ENCODE results near the gene TMEM81. TPM values are rescaled to one million over a fixed set of nuclear protein-coding genes. Genes with fewer than 3 reads are reported as not detected.
A peak's percentile ranks its signal among the peaks of the same experiment; 100 is the strongest.

TMEM81 gene
- total RNA-seq, 1 donor = 1.8 TPM

DNA sequence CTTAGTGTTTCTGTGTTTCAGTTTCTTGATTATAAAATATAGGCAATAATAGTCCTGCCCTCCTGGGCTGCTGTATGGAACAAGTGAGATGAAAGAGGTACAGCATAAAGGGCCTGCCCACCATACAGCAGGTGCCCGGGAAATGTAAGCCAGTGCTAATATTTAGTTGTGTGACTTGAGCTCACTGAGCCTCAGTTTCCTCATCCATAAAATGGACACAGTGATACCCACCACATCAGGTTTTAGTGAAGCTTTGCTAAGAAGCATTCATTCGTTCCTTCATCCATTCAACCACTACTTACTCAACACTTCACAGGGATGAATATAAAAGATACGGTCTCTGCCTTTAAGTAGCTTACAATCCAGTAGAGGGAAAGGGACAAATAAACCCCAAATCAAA, 21.4 kb downstream of the TMEM81 start:
- Histone ChIP-seq H3K36me3 (ENCODE audit: insufficient read depth, low read length) (no peaks in the 10 kb centered on the region), H3K27ac (ENCODE audit: low read depth, low read length) (no peak overlapping the region), H3K79me2 (ENCODE audit: insufficient read depth, low read length) (no peaks in the 10 kb centered on the region), H3K9me3 (ENCODE audit: low read depth, low read length) (no peaks in the 10 kb centered on the region), H2AFZ (ENCODE audit: low read length) (no peak overlapping the region), H3K4me2 (ENCODE audit: insufficient read depth, low read length) (no peak overlapping the region), H3K27me3 (ENCODE audit: insufficient read depth, low read length) (peaks cover 5% of the 10 kb centered on the region), H4K20me1 (ENCODE audit: insufficient read depth, low read length) (no peaks in the 10 kb centered on the region), H3K4me3 (ENCODE audit: insufficient read depth, low read length) (no peak overlapping the region), H3K4me1 (ENCODE audit: insufficient read depth, low read length) (no peaks in the 10 kb centered on the region)
- DNase-seq (ENCODE audit: insufficient read length, low spot score, missing footprints) = peak; percentile 56
- TF ChIP-seq, protein P1, sequence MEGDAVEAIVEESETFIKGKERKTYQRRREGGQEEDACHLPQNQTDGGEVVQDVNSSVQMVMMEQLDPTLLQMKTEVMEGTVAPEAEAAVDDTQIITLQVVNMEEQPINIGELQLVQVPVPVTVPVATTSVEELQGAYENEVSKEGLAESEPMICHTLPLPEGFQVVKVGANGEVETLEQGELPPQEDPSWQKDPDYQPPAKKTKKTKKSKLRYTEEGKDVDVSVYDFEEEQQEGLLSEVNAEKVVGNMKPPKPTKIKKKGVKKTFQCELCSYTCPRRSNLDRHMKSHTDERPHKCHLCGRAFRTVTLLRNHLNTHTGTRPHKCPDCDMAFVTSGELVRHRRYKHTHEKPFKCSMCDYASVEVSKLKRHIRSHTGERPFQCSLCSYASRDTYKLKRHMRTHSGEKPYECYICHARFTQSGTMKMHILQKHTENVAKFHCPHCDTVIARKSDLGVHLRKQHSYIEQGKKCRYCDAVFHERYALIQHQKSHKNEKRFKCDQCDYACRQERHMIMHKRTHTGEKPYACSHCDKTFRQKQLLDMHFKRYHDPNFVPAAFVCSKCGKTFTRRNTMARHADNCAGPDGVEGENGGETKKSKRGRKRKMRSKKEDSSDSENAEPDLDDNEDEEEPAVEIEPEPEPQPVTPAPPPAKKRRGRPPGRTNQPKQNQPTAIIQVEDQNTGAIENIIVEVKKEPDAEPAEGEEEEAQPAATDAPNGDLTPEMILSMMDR (IDR thresholded peaks at IDR 0.05; ENCODE audit: extremely low read depth, low read depth, low read length) = no peak

DNA sequence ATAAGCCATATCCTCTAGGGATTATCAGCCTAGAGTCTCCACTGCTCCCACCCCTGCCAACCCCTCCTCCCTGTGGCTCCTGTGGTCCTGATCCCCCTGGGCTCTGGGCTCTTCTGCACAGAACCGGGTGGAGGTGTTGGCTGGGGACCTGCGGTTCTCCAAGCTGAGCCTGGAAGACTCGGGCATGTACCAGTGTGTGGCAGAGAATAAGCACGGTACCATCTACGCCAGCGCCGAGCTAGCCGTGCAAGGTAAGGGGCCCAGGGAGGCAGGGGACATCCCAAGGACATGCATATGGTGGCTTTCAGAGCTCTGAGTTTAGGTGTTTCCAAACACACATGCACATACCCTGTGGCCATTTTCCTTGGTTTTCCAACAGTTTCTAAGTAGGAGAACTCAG, 21.9 kb downstream of the TMEM81 start:
- Histone ChIP-seq H3K9me3 (ENCODE audit: low read depth, low read length) (no peaks in the 10 kb centered on the region), H3K27ac (ENCODE audit: low read depth, low read length) (no peak overlapping the region), H3K27me3 (ENCODE audit: insufficient read depth, low read length) (peaks cover 5% of the 10 kb centered on the region), H3K36me3 (ENCODE audit: insufficient read depth, low read length) (no peaks in the 10 kb centered on the region), H3K4me3 (ENCODE audit: insufficient read depth, low read length) (no peak overlapping the region), H2AFZ (ENCODE audit: low read length) (no peak overlapping the region), H3K4me2 (ENCODE audit: insufficient read depth, low read length) (no peak overlapping the region), H3K4me1 (ENCODE audit: insufficient read depth, low read length) (no peaks in the 10 kb centered on the region), H4K20me1 (ENCODE audit: insufficient read depth, low read length) (no peaks in the 10 kb centered on the region), H3K79me2 (ENCODE audit: insufficient read depth, low read length) (no peaks in the 10 kb centered on the region)
- no peak for DNase-seq (ENCODE audit: insufficient read length, low spot score, missing footprints)
- TF ChIP-seq, protein P1 (IDR thresholded peaks at IDR 0.05; ENCODE audit: extremely low read depth, low read depth, low read length) = no peak

DNA sequence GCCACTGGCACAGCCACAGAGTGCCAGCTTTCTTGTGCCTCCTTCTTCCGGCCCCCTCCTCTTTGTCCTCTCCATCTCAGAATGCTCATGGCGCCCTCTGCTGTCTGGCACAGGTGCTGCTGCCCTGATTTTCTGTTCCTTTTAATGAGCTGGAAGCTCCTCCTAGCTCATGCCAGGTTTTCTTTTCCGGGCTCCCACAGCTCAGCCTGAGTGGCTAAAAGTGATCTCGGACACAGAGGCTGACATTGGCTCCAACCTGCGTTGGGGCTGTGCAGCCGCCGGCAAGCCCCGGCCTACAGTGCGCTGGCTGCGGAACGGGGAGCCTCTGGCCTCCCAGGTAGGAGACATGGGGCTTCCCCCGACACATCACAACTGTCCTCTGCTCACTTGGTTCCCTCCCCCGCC, 22.6 kb downstream of the TMEM81 start:
- H3K27me3 ChIP-seq (ENCODE audit: insufficient read depth, low read length) = peaks cover 5% of the 10 kb centered on the region
- no peaks in the 10 kb centered on the region for H3K79me2 ChIP-seq (ENCODE audit: insufficient read depth, low read length)
- H3K4me3 ChIP-seq (ENCODE audit: insufficient read depth, low read length) = no peak overlapping the region
- peak overlapping the region; percentile 47 for H2AFZ ChIP-seq (ENCODE audit: low read length)
- H3K4me2 ChIP-seq (ENCODE audit: insufficient read depth, low read length) = peak overlapping the region; percentile 13
- peak; percentile 97 for DNase-seq (ENCODE audit: insufficient read length, low spot score, missing footprints)
- no peaks in the 10 kb centered on the region for H3K9me3 ChIP-seq (ENCODE audit: low read depth, low read length)
- TF ChIP-seq, protein P1 (IDR thresholded peaks at IDR 0.05; ENCODE audit: extremely low read depth, low read depth, low read length) = peak; percentile 93
- H4K20me1 ChIP-seq (ENCODE audit: insufficient read depth, low read length) = no peaks in the 10 kb centered on the region
- H3K27ac ChIP-seq (ENCODE audit: low read depth, low read length) = no peak overlapping the region
- no peaks in the 10 kb centered on the region for H3K36me3 ChIP-seq (ENCODE audit: insufficient read depth, low read length)
- H3K4me1 ChIP-seq (ENCODE audit: insufficient read depth, low read length) = no peaks in the 10 kb centered on the region

DNA sequence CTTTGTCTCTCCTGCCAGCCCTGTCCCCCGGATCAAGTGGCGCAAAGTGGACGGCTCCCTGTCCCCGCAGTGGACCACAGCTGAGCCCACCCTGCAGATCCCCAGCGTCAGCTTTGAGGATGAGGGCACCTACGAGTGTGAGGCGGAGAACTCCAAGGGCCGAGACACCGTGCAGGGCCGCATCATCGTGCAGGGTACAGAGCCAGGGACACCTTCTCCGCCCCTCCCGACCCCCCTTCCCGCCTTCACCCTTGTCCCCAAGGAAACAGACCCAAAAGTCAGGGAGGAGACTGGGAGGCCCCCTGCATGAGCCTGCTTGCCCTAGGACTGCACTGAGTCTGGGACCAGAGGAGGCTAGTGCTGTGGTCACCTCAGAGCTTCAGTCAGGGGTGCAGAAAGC, 23.0 kb downstream of the TMEM81 start:
- Histone ChIP-seq H3K9me3 (ENCODE audit: low read depth, low read length) (no peaks in the 10 kb centered on the region), H3K36me3 (ENCODE audit: insufficient read depth, low read length) (no peaks in the 10 kb centered on the region), H2AFZ (ENCODE audit: low read length) (peak overlapping the region; percentile 47), H3K4me2 (ENCODE audit: insufficient read depth, low read length) (no peak overlapping the region), H3K27me3 (ENCODE audit: insufficient read depth, low read length) (peaks cover 5% of the 10 kb centered on the region), H3K4me3 (ENCODE audit: insufficient read depth, low read length) (no peak overlapping the region), H3K4me1 (ENCODE audit: insufficient read depth, low read length) (no peaks in the 10 kb centered on the region), H3K79me2 (ENCODE audit: insufficient read depth, low read length) (no peaks in the 10 kb centered on the region), H3K27ac (ENCODE audit: low read depth, low read length) (no peak overlapping the region), H4K20me1 (ENCODE audit: insufficient read depth, low read length) (no peaks in the 10 kb centered on the region)
- TF ChIP-seq, protein P1 (IDR thresholded peaks at IDR 0.05; ENCODE audit: extremely low read depth, low read depth, low read length) = no peak
- no peak for DNase-seq (ENCODE audit: insufficient read length, low spot score, missing footprints)
